Chondrocyte (in vitro differentiated cells): Measurements from ENCODE around the gene AGER. TPM values are rescaled to one million over a fixed set of nuclear protein-coding genes. Genes with fewer than 3 reads are reported as not detected.

Experiments
- DNase-seq: peaks from one replicate; pipeline ENCODE4 v3.0.0; 2021; ENCODE audit warnings: mixed read lengths, low spot score
- H3K27ac Mint-ChIP-seq: one replicate; pipeline ENCODE4 v1.8.0; 2021; ENCODE audit warnings: mild to moderate bottlenecking, moderate library complexity, mixed read lengths; ENCODE audit not compliant: unreplicated experiment
- H3K27me3 Mint-ChIP-seq: 2 replicates; pipeline ENCODE4 v1.8.0; 2021; ENCODE audit warnings: low read depth, mixed read lengths
- H3K36me3 Mint-ChIP-seq: 2 replicates; pipeline ENCODE4 v1.8.0; 2021; ENCODE audit warnings: low read depth, mixed read lengths
- H3K4me1 Mint-ChIP-seq: 2 replicates; pipeline ENCODE4 v1.8.0; 2021; ENCODE audit warnings: low read depth, mild to moderate bottlenecking, mixed read lengths
- H3K4me3 Mint-ChIP-seq: one replicate; pipeline ENCODE4 v1.8.0; 2021; ENCODE audit warnings: mild to moderate bottlenecking, moderate library complexity, mixed read lengths; ENCODE audit not compliant: unreplicated experiment
- H3K9me3 Mint-ChIP-seq: 2 replicates; pipeline ENCODE4 v1.8.0; 2021; ENCODE audit warnings: low read depth, mixed read lengths
- CTCF ChIP-seq: fragments of 200-600 bp; sonication (generic); IDR thresholded peaks from 2 replicates; pipeline ENCODE4 v1.5.0; 2021; ENCODE audit warnings: antibody characterized with exemption, mild to moderate bottlenecking, moderate library complexity
- microRNA-seq: library from miRNA; unstranded; fragments of <30 nt; microRNA quantifications from one replicate; pipeline ENCODE4 v1.2.0, GENCODE V29; 2020; ENCODE audit warnings: borderline number of aligned reads
- total RNA-seq: library from RNA; stranded (reverse); gene quantifications from 3 replicates; pipeline ENCODE4 v1.2.1, GENCODE V29; 2021

The AGER gene
- total RNA-seq, 1 donor from 2014 or later = 2.6 TPM

- H3K4me3 Mint-ChIP-seq = no peak overlapping the region
- H3K27ac Mint-ChIP-seq = no peak overlapping the region
- no peaks in the 10 kb centered on the region for H3K9me3 Mint-ChIP-seq
- TF ChIP-seq CTCF = no peak
- no peak for DNase-seq
- H3K27me3 Mint-ChIP-seq = no peaks in the 10 kb centered on the region
- H3K4me1 Mint-ChIP-seq = peaks cover 41% of the 10 kb centered on the region
- H3K36me3 Mint-ChIP-seq = no peaks in the 10 kb centered on the region
Measured at GRCh38 chr6:32131439-32131948, 52.6 kb downstream of the AGER start.

Small RNA genes within 50 kb of the gene (microRNA-seq; reads per million reads assigned to microRNA genes)
- gene MIR6721 (3.3 reads per million), gene MIR6833 (not detected)

Other genes starting within 250 kb of the AGER start
- gene CFB, start 238.2 kb downstream of the AGER start, total RNA-seq = 2.3 to 3.2 TPM (median 2.6 TPM) in 3 replicates
- 43.5 to 59.3 TPM (median 50.6 TPM) in 3 replicates for gene NELFE, start 225.3 kb downstream of the AGER start, total RNA-seq
- 56.9 to 85.6 TPM (median 61.2 TPM) in 3 replicates for gene SKIC2, start 225.1 kb downstream of the AGER start, total RNA-seq
- 15.8 to 25.9 TPM (median 19.3 TPM) in 3 replicates for gene DXO, start 212.1 kb downstream of the AGER start, total RNA-seq
- 7.2 to 13.3 TPM (median 10.5 TPM) in 3 replicates for gene C4A, start 202.2 kb downstream of the AGER start, total RNA-seq
- 7.3 to 10.3 TPM (median 9.6 TPM) in 3 replicates for gene C4B, start 169.5 kb downstream of the AGER start, total RNA-seq
- gene CYP21A2, start 145.8 kb downstream of the AGER start, total RNA-seq = 0.30 to 0.68 TPM (median 0.41 TPM) in 3 replicates
- gene TNXB, start 74.9 kb downstream of the AGER start, total RNA-seq = 1.9 to 2.9 TPM (median 2.3 TPM) in 3 replicates
- gene ATF6B, start 56.0 kb downstream of the AGER start, total RNA-seq = 68.0 to 86.5 TPM (median 68.7 TPM) in 3 replicates
- 4.3 to 6.3 TPM (median 4.9 TPM) in 3 replicates for gene FKBPL, start 54.0 kb downstream of the AGER start, total RNA-seq
- 0.73 to 1.6 TPM (median 1.3 TPM) in 3 replicates for gene PRRT1, start 32.3 kb downstream of the AGER start, total RNA-seq
- 35.6 to 37.9 TPM (median 35.8 TPM) in 3 replicates for gene PPT2, start 30.1 kb downstream of the AGER start, total RNA-seq
- 14.3 to 16.3 TPM (median 15.4 TPM) in 3 replicates for gene EGFL8, start 19.7 kb downstream of the AGER start, total RNA-seq
- gene AGPAT1, start 8.2 kb downstream of the AGER start, total RNA-seq = 66.7 to 77.2 TPM (median 67.0 TPM) in 3 replicates
- 45.2 to 48.0 TPM (median 45.2 TPM) in 3 replicates for gene RNF5, start 5.8 kb downstream of the AGER start, total RNA-seq
- 58.6 to 66.5 TPM (median 66.3 TPM) in 3 replicates for gene PBX2, start 5.9 kb upstream of the AGER start, total RNA-seq
- 3.6 to 5.6 TPM (median 5.4 TPM) in 3 replicates for gene GPSM3, start 8.4 kb upstream of the AGER start, total RNA-seq
- gene NOTCH4, start 39.8 kb upstream of the AGER start, total RNA-seq = 0.82 to 1.6 TPM (median 1.4 TPM) in 3 replicates
- not detected in 3 replicates for gene TSBP1, start 187.7 kb upstream of the AGER start, total RNA-seq
- not detected in 3 replicates for gene BTNL2, start 222.9 kb upstream of the AGER start, total RNA-seq